Vagina (tissue), 2 donors: ENCODE results near the gene LAMTOR5. TPM values are rescaled to one million over a fixed set of nuclear protein-coding genes. Genes with fewer than 3 reads are reported as not detected.

ENCODE experiments used
- DNase-seq, 2 donors: peaks; one replicate each; pipeline ENCODE4 v3.0.0-alpha.2; 2017; ENCODE audit errors: extremely low spot score in 2 of 2
- H3K27ac ChIP-seq: fragments of 200-600 bp; sonication (generic); one replicate; pipeline ENCODE4 v1.5.1; 2019
- H3K27me3 ChIP-seq: fragments of 200-600 bp; sonication (generic); one replicate; pipeline ENCODE4 v1.5.1; 2019
- H3K36me3 ChIP-seq, 2 donors: fragments of 200-600 bp; sonication (generic); one replicate each; pipeline ENCODE4 v1.5.1; 2017 to 2019
- H3K4me1 ChIP-seq: fragments of 200-600 bp; sonication (generic); one replicate; pipeline ENCODE4 v1.5.1; 2019
- H3K4me3 ChIP-seq, 2 donors: fragments of 200-600 bp; sonication (generic); 1 replicate in 1 of 2; 2 replicates in 1 of 2; pipeline ENCODE4 v1.5.1; 2016 to 2019
- H3K9me3 ChIP-seq: fragments of 200-600 bp; sonication (generic); one replicate; pipeline ENCODE4 v1.5.1; 2019
- CTCF ChIP-seq, 3 experiments: fragments of 450-650 bp in 2 of 3; fragments of 200-600 bp in 1 of 3; sonication (generic) in 1 of 3; IDR thresholded peaks; one replicate each; pipeline ENCODE4 v1.5.1; 2017 to 2019; ENCODE audit warnings: antibody characterized with exemption in 3 of 3, mild to moderate bottlenecking in 2 of 3, moderate library complexity in 2 of 3
- POLR2A ChIP-seq, 2 donors: fragments of 450-650 bp; IDR thresholded peaks; one replicate each; pipeline ENCODE4 v1.6.1; 2017; ENCODE audit warnings: antibody characterized with exemption in 2 of 2, mild to moderate bottlenecking in 2 of 2, moderate library complexity in 2 of 2
- POLR2AphosphoS5 ChIP-seq, 2 donors: sonication (generic); formaldehyde crosslinking; IDR thresholded peaks; one replicate each; pipeline ENCODE4 v1.9.0; 2017; ENCODE audit warnings: antibody characterized with exemption in 2 of 2, mild to moderate bottlenecking in 2 of 2, low read depth in 1 of 2; ENCODE audit not compliant: insufficient read depth in 1 of 2
- intact Hi-C: fragments of 100-400 bp; cut with DNase I; formaldehyde crosslinking; loops from one replicate; pipeline ENCODE4 v1.15.1; 2023
- total RNA-seq: library from RNA; depleted of rRNA; stranded (reverse); fragments of >200 nt; gene quantifications from one replicate; pipeline ENCODE4 v1.2.3, GENCODE V29; 2016

The LAMTOR5 gene
- total RNA-seq, 1 donor from 2014 or later: 66.5 TPM

- DNase-seq: no peak
- no peaks in the 10 kb centered on the region for H3K9me3 ChIP-seq
- no peaks in the 10 kb centered on the region for H3K36me3 ChIP-seq
- no peaks in the 10 kb centered on the region for H3K27me3 ChIP-seq
- peaks cover 7% of the 10 kb centered on the region for H3K4me1 ChIP-seq
- intact Hi-C loops: no loop called here
- no peak overlapping the region for H3K4me3 ChIP-seq
- TF ChIP-seq POLR2AphosphoS5 (IDR thresholded peaks at IDR 0.05; ENCODE audit: insufficient read depth in 1 of 2, low read depth in 1 of 2) (no peak), POLR2A (IDR thresholded peaks at IDR 0.05) (no peak), CTCF (IDR thresholded peaks at IDR 0.05) (no peak)
- no peak overlapping the region for H3K27ac ChIP-seq
These were observed 22.9 kb upstream of the LAMTOR5 start for GRCh38 chr1:110430366-110430765.

- intact Hi-C loops: no loop called here
- TF ChIP-seq POLR2A (IDR thresholded peaks at IDR 0.05) (no peak), CTCF (IDR thresholded peaks at IDR 0.05) (no peak), POLR2AphosphoS5 (IDR thresholded peaks at IDR 0.05; ENCODE audit: insufficient read depth in 1 of 2, low read depth in 1 of 2) (no peak)
- H3K9me3 ChIP-seq: no peaks in the 10 kb centered on the region
- H3K4me3 ChIP-seq: no peak overlapping the region
- no peak for DNase-seq
- peaks cover 9% of the 10 kb centered on the region for H3K4me1 ChIP-seq
- no peaks in the 10 kb centered on the region for H3K36me3 ChIP-seq
- no peaks in the 10 kb centered on the region for H3K27me3 ChIP-seq
- H3K27ac ChIP-seq: no peak overlapping the region
These were observed 21.5 kb upstream of the LAMTOR5 start for GRCh38 chr1:110428946-110429345.

GRCh38 chr1:110426854-110427253 lies 19.4 kb upstream of the LAMTOR5 start:
- Histone ChIP-seq H3K27me3 (no peaks in the 10 kb centered on the region), H3K9me3 (no peaks in the 10 kb centered on the region), H3K4me3 (no peak overlapping the region), H3K36me3 (no peaks in the 10 kb centered on the region), H3K4me1 (peaks cover 5% of the 10 kb centered on the region), H3K27ac (no peak overlapping the region)
- no peak for TF ChIP-seq CTCF (IDR thresholded peaks at IDR 0.05)
- no peak for TF ChIP-seq POLR2AphosphoS5 (IDR thresholded peaks at IDR 0.05; ENCODE audit: insufficient read depth in 1 of 2, low read depth in 1 of 2)
- TF ChIP-seq POLR2A (IDR thresholded peaks at IDR 0.05): no peak
- intact Hi-C loops: no loop called here
- DNase-seq: no peak

- no peak for DNase-seq
These were observed 18.2 kb upstream of the LAMTOR5 start for GRCh38 chr1:110425612-110426152.

More at GRCh38 chr1:110425612-110426152, 18.2 kb upstream of the LAMTOR5 start:
- H3K9me3 ChIP-seq: no peaks in the 10 kb centered on the region
- no peak overlapping the region for H3K4me3 ChIP-seq
- intact Hi-C loops: loop anchor here (2.0 kb wide), 1 partner anchor 35 kb away; the partner anchor contains the start of gene SLC16A4
- no peak overlapping the region for H3K27ac ChIP-seq
- peaks cover 5% of the 10 kb centered on the region for H3K4me1 ChIP-seq
- no peaks in the 10 kb centered on the region for H3K36me3 ChIP-seq
- no peaks in the 10 kb centered on the region for H3K27me3 ChIP-seq
- no peak for TF ChIP-seq CTCF (IDR thresholded peaks at IDR 0.05)
- TF ChIP-seq POLR2A (IDR thresholded peaks at IDR 0.05): no peak
- TF ChIP-seq POLR2AphosphoS5 (IDR thresholded peaks at IDR 0.05; ENCODE audit: insufficient read depth in 1 of 2, low read depth in 1 of 2): no peak
